GM21717 (cell line): Measurements from ENCODE around the gene S100A2.
"Not testable (repeated sequence)": the region's sequence is repeated elsewhere in the genome, so short reads cannot be mapped to it uniquely, and the experiment has no call there.

ENCODE experiments used
- ATAC-seq: cut with Tn5 transposase; IDR thresholded peaks from one replicate; pipeline ENCODE4 v1.9.1; 2021; ENCODE audit warnings: mild to moderate bottlenecking, moderate library complexity; ENCODE audit not compliant: unreplicated experiment

S100A2 gene

DNA sequence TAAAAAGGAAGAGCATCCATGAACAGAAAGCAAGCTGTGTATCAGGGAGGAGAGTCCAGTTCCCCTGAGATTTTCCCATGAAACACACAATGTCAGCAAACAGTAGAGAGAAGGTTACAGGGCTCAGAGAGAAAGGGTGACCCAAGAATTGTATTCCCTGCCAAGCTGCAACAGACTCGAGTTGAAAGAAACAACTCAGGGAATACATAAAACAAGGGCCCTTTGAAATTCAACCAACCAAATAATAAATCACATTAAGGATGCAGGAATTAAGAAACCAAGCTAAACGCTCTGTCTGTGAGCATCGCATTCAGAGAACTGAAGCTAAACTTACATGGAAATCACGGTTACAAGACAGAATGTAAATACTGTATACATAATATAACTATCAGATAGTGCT is 27.1 kb upstream of the S100A2 start:
- no peak for ATAC-seq

DNA sequence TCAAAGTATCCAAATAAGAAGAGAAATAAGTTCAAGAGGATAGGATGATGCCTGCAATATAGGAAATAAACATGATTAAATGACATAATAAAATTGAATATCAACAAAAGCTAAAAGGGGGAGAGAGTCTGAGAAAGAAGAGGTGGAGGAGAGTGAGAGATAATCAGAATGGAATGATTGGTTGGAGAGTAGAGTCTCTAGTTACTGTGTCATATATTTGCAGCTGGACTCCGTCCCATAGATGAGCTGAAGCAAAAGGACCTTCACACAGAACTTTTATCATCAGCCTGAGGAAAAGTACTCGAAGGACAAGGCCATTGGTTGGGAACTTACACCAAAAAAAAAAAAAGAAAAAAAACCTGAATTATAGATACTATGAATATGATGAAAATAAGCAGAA is 22.8 kb upstream of the S100A2 start:
- no peak for ATAC-seq

DNA sequence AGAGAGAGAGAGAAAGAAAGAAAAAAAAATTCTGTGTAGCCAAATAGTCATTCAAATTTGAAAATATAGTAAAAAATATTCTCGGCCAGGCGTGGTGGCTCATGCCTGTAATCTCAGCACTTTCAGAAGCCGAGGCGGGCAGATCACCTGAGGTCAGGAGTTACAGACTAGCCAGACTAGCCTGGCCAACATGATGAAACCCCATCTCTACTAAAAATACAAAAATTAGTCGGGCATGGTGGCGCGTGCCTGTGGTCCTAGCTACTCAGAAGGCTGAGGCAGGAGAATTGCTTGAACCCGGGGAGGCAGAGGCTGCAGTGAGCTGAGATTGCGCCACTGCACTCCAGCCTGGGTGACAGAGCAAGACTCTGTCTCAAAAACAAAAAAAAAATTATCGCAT is 22.4 kb upstream of the S100A2 start:
- not testable (repeated sequence) for ATAC-seq

DNA sequence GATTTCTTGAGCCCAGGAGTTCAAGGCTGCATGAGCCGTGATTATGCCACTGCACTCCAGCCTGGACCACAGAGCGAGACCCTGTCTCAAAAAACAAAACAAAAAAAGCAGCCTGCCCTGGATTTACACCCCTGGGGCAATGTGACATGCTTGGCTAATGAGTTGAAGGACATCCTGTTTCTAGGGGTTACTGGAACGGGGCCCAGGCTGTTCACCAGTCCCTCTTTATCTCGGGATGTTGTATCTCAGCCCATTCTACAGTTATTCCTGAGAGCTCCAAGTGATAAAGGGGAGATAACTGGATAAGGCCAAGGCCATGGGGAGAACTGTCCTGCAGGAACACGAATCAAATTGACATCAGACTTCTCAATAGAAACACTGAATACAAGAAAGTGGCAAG is 21.7 kb upstream of the S100A2 start:
- ATAC-seq, result no peak

DNA sequence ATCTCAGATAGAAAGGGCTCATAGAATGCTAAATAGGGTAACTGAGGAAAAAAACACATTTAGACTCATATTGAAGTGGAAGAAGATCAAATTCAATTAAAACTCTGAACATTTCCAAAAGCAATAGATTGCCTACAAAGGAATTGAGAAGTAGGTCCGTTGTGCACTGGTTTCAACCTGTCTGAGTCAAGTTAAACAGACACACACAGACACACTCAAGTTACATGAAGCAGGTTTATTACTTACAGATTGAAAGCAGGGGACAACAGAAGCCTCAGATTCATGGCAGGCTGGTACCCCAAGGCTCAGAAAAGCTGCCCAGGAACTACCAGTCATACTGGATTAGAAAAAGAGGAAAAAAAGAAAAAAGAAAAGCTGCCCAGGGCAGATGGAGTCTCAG is 20.7 kb upstream of the S100A2 start:
- no peak for ATAC-seq

DNA sequence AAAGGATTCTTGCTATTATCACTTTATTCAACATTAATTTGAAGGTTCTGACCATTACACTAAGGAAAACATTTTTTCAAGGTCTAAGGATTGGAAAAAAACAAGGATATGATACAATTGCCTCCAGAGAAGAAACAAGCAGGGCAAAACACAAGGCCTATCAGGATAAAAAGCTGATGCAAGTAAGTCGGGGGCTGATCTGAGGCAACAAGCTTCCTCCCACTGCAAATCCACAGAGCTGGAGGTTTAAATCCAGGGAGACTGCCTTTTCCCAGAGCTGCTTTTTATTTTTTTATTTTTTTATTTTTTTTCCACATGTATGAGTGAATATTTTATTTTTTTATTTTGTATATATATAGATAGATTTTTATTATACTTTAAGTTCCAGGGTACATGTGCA is 19.4 kb upstream of the S100A2 start:
- ATAC-seq, result no peak

DNA sequence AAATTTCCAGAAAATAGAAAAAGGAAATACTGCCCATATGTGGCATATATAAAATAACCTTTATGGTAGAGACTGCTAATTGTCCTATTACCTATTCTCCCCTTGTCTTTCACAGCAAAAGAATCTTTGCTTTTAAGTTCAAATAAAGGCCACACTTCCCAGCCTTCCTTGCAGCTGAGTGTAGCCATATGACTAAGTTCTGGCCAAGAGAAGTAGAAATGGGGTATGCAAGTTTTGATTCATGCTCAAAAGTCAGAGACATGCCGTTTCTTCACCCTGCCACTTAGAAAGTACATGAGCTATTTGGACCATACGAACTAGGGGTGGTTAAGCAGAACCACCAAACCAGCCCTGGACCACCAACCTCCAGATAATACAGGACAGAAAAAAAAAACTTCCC is 18.3 kb upstream of the S100A2 start:
- no peak for ATAC-seq

DNA sequence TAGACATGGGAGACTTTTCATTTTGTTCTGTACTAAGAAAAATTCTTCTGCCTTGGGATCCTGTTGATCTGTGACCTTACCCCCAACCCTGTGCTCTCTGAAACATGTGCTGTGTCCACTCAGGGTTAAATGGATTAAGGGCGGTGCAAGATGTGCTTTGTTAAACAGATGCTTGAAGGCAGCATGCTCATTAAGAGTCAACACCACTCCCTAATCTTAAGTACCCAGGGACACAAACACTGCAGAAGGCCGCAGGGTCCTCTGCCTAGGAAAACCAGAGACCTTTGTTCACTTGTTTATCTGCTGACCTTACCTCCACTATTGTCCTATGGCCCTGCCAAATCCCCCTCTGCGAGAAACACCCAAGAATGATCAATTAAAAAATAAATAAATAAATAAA is 17.9 kb upstream of the S100A2 start:
- ATAC-seq, result not testable (repeated sequence)

DNA sequence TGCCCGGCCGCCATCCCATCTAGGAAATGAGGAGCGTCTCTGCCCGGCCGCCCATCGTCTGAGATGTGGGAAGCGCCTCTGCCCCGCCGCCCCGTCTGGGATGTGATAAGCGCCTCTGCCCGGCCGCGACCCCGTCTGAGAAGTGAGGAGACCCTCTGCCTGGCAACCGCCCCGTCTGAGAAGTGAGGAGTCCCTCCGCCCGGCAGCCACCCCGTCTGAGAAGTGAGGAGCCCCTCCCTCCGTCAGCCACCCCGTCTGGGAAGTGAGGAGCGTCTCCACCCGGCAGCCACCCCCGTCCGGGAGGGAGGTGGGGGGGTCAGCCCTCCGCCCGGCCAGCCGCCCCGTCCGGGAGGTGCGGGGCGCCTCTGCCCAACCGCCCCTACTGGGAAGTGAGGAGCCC is 17.2 kb upstream of the S100A2 start:
- not testable (repeated sequence) for ATAC-seq

DNA sequence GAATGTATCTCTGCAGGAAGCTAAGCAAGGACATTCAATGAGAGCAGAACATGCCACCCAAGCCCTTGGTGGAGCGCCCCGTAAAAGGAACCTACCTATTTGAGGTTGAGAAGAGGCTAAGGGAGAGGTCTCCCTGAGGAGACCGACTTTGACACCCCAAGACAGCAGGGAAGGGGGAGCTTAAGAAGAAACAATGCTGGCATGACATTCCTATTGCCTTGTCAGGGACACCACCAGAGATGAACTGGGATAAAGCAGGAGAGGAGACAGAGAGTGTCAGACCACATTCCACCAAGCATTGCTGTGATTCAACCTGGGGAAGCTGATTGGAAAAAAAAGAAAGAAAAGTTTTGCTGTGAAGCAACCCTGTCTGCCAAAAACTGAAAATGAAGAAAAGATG is 13.3 kb upstream of the S100A2 start:
- ATAC-seq, result no peak

DNA sequence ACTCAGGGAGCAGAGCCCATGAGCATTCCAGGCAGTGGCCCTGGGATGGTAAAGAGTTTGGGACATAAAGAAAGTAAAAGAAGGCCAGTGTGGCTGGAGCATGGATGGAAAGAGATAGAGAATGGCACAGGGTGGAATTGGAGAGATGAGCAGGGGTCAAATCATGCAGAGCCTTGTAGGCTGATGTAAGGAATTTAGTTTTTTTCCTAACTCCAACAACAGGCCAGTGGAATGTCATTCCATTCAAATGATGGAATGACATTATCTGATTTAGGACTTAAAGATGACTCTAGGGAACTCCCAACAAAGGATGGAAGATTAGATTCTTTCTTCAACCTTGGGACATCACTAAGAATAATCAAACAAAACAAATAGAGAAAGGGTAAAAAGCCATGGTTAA is 12.8 kb upstream of the S100A2 start:
- ATAC-seq, result no peak

DNA sequence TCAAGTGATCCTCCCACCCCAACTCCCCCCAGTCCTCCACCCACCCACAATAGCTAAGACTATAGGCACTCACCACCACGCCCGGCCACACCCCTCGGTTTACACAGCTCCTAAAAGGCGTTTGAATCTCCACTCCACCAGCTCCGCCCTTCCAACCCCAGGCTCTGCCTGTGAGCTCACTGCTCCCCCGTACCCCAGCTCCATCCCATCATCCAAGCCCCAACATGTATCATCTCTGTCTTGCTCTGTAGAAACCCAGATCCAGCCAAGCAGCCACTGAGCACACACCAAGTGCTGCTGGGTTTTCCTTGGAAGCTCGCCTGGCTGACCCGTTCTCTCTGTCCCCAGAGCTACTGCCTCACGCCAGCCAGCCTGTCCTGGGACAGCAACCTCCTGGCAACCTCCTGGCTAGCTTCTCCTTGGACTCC is 12.0 kb upstream of the S100A2 start:
- no peak for ATAC-seq

DNA sequence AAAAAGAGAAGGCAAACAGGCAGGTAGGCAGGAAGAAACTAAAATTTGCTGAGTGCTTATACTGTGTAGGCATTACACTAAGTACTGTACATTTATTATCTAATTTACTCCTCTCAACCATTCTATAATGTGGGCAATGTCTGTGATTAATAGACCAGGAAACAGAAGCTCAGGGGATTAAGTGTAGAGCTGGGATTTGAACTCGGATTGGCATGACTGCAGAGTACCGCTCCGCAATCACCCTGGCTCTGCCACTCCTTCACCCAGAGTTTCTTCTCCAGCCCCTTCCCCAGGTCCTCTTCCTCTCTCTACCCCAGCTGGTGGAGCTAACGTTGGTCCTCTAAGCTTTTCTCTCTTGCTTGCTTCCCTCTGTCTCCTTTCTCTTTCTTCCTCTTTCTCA is 11.5 kb upstream of the S100A2 start:
- ATAC-seq, result no peak

DNA sequence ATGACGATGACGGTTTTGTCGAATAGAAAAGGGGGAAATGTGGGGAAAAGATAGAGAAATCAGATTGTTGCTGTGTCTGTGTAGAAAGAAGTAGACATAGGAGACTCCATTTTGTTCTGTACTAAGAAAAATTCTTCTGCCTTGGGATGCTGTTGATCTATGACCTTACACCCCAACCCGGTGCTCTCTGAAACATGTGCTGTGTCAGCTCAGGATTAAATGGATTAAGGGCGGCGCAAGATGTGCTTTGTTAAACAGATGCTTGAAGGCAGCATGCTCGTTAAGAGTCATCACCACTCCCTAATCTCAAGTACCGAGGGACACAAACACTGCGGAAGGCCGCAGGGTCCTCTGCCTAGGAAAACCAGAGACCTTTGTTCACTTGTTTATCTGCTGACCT is 9.9 kb upstream of the S100A2 start:
- not testable (repeated sequence) for ATAC-seq

DNA sequence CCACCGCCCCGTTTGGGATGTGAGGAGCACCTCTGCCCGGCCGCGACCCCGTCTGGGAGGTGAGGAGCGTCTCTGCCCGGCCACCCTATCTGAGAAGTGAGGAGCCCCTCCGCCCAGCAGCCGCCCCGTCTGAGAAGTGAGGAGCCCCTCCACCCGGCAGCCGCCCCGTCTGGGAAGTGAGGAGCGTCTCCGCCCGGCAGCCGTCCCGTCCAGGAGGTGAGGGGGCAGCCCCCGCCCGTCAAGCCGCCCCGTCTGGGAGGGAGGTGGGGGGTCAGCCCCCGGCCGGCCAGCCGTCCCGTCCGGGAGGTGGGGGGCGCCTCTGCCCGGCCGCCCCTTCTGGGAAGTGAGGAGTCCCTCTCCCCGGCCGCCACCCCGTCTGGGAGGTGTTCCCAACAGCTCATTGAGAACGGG is 9.4 kb upstream of the S100A2 start:
- ATAC-seq, result not testable (repeated sequence)

DNA sequence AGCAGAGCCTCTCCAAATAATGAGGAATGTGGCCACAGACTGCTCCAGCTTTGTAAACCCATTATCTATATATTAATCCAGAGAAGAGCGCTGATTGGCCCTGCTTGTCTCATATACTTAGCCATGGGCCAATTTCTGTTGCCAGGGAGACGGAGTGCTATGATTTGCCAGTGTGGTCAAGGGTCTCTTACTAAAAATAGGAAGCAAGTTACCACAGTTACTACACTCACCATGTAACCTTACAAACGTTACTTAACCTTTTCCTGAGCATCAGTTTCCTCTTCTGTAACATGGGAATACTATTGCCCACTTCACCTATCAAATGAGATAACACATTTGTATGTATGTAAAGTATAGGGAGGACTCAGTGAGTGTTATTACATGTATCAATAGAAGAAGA is 7.7 kb upstream of the S100A2 start:
- no peak for ATAC-seq

DNA sequence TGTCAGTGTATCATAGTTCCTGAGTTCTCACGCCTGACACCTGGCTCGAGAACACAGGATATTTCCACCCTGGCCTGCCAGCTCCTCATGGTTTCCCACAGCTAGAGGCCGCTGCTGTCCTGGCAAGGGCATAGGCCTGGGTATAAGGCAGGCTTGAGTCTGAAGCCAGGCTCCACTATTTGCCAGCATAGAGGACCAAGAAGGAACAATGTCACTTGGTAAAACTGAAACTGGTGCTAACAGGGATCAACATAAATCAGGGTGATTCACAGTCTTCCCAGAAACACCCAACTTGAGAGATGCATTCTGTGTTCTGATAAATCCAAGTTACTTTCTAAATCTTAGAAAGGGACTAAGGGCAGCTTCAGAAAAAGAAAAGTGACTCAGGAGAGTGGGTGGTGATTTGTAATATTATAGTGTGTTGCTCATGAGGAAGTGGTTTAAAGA is 6.9 kb upstream of the S100A2 start:
- ATAC-seq, result peak; percentile 65

DNA sequence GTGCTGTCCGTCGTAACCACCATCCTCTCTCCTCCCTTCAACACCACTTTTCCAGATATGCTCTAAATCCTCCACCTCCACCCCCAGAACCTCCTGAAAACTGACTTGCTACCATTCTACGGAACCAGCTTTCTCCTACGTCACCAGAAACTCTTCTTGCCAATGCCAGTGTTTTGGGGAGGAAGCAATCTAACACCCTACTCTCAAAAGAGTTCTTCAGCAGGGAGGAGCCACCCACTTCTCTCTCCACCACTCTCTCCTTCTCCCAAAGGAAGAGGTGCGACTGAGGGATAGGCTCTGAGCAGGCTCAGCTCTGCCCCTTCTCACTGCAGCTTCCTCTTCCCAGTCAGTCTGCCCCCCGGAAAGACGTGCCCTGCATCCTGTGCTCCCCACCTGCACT is 6.1 kb upstream of the S100A2 start:
- no peak for ATAC-seq

DNA sequence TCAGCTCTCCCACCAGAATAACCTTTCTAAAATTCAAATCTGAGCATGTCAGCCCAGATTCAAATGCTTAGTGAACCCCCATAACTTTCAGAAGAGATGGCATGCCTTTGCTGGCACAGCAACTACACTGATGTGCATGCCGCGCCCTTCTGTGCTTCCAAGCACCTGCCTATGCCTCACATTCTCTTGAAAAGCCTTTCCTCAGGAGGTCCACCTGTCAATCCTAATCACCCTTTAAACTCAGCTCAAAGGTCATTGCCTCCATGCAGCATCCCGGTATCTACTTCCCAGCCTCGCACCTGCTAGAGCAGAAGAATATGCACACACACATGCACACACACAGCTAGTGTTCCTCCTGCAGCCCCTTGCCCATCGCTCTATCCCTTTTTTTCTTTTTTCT is 5.2 kb upstream of the S100A2 start:
- ATAC-seq, result no peak

DNA sequence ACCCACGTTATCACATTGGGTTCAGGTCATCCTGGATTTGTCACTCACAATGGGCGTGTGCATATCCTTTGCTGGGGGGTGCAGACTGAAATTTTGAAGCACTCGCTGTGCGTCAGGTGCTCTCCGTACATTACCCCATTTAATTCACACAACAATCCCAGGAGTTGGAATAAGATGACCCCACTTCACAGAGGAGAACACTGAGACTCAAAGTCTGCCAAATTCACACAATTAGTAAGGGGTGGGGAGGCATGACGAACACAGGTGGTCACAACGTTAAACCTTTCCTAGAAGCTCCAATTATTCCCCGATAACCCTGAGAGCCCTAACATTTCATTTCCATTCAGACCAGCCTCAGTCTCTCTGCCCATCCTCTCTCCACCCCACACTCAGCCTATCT is 3.8 kb upstream of the S100A2 start:
- ATAC-seq, result no peak

DNA sequence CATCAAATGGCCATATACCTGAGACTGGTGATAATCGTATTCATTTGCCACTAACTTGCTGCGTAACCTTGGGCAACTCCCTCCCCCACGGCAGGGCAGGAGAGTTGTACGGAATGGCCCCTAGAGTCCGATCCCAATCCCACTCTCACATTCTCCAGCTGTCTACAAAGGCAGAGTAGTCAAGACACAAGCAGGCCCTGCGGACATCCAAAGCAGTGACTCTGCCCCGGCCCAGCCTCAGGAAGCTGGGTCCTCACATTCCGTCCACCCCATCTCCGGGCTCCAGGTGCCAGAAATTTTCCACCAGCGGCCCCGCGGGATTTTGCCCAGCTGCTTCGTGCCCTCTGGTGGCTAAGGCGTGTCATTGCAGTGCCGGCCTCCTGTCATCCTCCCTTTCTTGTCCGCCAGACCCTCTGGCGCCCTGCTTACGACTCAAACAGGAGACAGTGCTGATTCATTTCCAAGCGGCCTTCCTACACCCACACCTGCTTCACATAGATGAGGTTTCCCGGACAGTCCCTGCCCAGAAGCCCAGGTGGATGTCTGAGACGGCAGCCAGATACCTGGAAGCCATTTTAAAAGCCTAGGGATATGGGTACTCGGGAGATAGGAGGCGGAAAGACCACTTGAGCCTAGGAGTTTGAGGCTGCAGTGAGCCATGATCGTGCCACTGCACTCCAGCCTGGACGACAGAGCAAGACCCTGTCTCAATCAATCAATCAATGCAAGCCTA is 2.9 kb upstream of the S100A2 start:
- no peak for ATAC-seq

DNA sequence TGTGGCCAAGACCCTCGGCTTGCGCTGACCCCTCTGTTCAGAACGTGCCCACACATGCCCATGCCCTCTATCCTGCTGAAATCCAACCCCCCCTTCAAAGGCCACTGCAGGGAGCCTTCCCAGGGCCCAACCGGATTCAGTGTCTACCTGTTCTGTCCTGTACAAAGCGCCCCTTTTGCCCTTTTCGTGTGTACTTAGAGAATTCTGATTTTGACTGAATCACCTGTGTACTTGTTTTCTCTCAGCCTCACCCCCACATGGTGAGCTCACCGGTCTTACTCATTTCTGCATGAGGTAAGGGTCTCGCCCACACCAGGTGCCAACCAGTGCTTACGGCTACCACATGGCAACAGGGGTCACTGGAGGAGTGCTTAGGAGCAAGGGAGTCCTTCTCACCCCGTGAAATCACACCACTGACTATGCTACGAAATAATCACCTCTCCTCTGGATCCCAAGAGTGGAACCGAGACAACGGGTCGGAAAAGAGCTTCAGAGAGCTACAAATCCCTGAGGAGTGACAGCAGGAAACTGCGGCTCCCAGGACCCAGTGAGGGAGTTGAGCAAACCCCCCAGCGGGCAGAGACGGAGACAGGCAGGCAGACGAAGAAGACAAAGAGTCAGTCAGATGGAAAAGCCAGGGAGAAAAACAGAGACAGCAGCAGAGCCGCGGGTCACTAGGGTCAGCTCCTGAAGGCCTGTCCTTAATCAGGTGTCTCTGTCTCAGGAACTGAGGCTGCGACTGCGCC is 2.1 kb upstream of the S100A2 start:
- no peak for ATAC-seq
